GM12872 (cell line): ENCODE data around the gene NME4.

Source experiments
- CTCF ChIP-seq: IDR thresholded peaks from 3 replicates; pipeline ENCODE4 v1.5.1; 2011; ENCODE audit warnings: low read depth, mild to moderate bottlenecking, low read length, moderate library complexity; ENCODE audit not compliant: insufficient read depth

Gene NME4

GRCh38 chr16:414395-415169, 17.6 kb downstream of the NME4 start:
- no peak for TF ChIP-seq CTCF

GRCh38 chr16:424033-424622, 27.1 kb downstream of the NME4 start:
- no peak for TF ChIP-seq CTCF

GRCh38 chr16:424623-425081, 27.7 kb downstream of the NME4 start:
- TF ChIP-seq CTCF = no peak

DNA sequence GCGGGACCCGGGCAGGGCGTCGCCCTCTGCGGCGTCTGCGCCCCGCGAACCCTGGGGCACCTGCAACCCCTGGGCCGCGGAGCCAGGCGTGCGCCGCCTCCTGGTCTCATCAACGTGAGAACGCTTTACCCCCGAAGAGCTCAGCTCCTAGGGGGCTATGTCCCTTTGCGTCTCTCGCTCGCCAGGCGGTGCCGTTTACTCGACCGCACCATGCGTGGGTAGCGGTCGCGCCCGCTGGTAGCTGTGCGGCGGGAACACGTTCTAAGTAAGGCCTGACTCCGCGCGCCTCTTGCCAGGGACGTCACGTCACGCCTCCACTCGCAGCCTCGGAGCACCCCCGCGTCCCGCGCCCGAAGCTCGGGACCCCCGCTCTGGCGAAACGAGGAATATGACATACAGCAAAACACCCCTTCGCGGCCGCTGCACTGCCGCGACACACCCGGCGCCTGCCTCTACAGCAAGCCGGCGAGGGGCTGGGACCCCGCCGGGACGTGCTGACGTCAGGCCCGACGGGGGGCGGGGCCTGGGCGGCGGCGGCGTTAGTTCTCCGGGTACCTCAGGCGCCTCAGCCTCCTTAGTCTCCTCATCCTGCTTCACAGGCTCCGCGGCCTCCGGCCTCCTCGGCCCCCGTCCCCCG, 28.2 kb downstream of the NME4 start, which contains the start of gene RAB11FIP3:
RAB11FIP3 (plus strand) TSS at position 568 of the 637 bp plus-strand sequence. CDS start 358 bp downstream, outside the sequence.
- peak; percentile 43 for TF ChIP-seq CTCF

- no peak for TF ChIP-seq CTCF
Observed at GRCh38 chr16:425740-426114, 28.7 kb downstream of the NME4 start.

DNA sequence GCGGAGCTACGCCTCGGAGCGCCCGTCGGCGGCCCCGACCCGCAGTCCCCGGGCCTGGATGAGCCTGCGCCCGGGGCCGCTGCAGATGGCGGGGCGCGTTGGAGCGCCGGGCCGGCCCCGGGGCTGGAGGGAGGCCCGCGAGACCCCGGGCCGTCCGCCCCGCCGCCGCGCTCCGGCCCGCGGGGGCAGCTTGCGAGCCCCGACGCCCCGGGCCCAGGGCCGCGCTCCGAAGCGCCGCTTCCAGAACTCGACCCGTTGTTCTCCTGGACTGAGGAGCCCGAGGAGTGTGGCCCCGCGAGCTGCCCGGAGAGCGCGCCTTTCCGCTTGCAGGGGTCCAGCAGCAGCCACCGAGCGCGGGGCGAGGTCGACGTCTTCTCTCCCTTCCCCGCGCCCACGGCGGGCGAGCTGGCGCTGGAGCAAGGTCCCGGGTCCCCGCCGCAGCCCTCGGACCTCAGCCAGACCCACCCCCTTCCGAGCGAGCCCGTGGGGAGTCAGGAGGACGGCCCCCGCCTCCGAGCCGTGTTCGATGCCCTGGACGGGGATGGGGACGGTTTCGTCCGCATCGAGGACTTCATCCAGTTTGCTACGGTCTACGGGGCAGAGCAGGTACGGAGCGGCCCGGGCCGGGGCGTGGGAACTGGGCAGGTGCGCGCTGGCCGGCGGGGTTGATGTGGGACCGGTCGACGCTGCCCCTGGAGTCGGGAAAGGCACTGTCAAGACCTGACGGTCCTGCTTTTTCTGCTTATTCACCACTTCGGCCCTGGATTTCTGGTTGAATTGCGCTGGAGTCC, 29.3 kb downstream of the NME4 start:
- TF ChIP-seq CTCF = no peak

DNA sequence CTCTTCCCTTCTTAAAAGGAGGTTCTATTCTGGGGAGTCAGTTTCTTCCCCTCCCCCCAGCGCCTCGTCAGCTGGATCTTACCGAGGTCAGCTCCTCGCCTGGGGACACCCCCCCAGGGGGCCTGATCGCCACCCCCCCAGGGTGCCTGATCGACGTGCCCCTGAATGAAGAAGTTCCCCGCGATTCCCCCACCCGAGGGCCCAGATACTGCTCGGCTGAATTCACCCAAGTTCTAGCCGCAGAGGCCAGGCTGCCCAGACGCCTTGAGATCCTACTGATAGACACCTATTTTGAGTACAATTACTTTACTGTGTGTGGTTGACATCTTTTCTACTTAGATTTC, 29.9 kb downstream of the NME4 start:
- TF ChIP-seq CTCF = no peak
